GM23338 (cell line): ENCODE data around the gene CYP21A2. TPM values are rescaled to one million over a fixed set of nuclear protein-coding genes. Genes with fewer than 3 reads are reported as not detected.

Experiments
- ATAC-seq: fragments of 200-7000 bp; cut with Tn5 transposase; 3 replicates; pipeline ENCODE4 v1.9.1; 2020
- DNase-seq: peaks from one replicate; pipeline ENCODE4 v3.0.0-alpha.2; 2015; ENCODE audit warnings: low spot score
- H2AFZ ChIP-seq: fragments of 200-600 bp; sonication (generic); 2 replicates; pipeline ENCODE4 v1.8.0; 2016; ENCODE audit warnings: antibody characterized with exemption, mild to moderate bottlenecking, moderate library complexity
- H3F3A ChIP-seq: fragments of 200-600 bp; sonication (generic); replicated peaks from 2 replicates; pipeline ENCODE4 v1.8.0; 2017; ENCODE audit warnings: antibody characterized with exemption, mixed run types, low read depth
- H3K27ac ChIP-seq: fragments of 200-600 bp; sonication (generic); 2 replicates; pipeline ENCODE4 v1.6.1; 2016; ENCODE audit warnings: low read depth
- H3K27me3 ChIP-seq: fragments of 200-600 bp; sonication (generic); 2 replicates; pipeline ENCODE4 v1.8.0; 2016; ENCODE audit warnings: mild to moderate bottlenecking, mixed run types, moderate library complexity; ENCODE audit not compliant: insufficient read depth
- H3K36me3 ChIP-seq: fragments of 200-600 bp; sonication (generic); 2 replicates; pipeline ENCODE4 v1.8.0; 2016; ENCODE audit warnings: mild to moderate bottlenecking; ENCODE audit not compliant: insufficient read depth
- H3K4me1 ChIP-seq: fragments of 200-600 bp; sonication (generic); 2 replicates; pipeline ENCODE4 v1.8.0; 2016; ENCODE audit warnings: mild to moderate bottlenecking, moderate library complexity; ENCODE audit not compliant: insufficient read depth
- H3K4me2 ChIP-seq: fragments of 200-600 bp; sonication (generic); 2 replicates; pipeline ENCODE4 v1.7.1; 2017; ENCODE audit warnings: mixed run types
- H3K4me3 ChIP-seq: fragments of 200-600 bp; sonication (generic); 2 replicates; pipeline ENCODE4 v1.6.1; 2016; ENCODE audit warnings: mixed run types
- H3K79me2 ChIP-seq: fragments of 200-600 bp; sonication (generic); replicated peaks from 2 replicates; pipeline ENCODE4 v1.8.0; 2017; ENCODE audit warnings: mild to moderate bottlenecking; ENCODE audit not compliant: insufficient read depth
- H3K9me2 ChIP-seq: fragments of 200-600 bp; sonication (generic); 2 replicates; pipeline ENCODE4 v1.8.0; 2017; ENCODE audit not compliant: insufficient read depth
- H4K20me1 ChIP-seq: fragments of 200-600 bp; sonication (generic); replicated peaks from 2 replicates; pipeline ENCODE4 v1.8.0; 2017; ENCODE audit warnings: mild to moderate bottlenecking; ENCODE audit not compliant: insufficient read depth
- H3K27ac Mint-ChIP-seq: 2 replicates; pipeline ENCODE4 v1.8.0; 2020; ENCODE audit warnings: inconsistent platforms, mild to moderate bottlenecking, moderate library complexity, mixed read lengths
- H3K27me3 Mint-ChIP-seq: 3 replicates; pipeline ENCODE4 v1.8.0; 2022; ENCODE audit warnings: low read depth, mild to moderate bottlenecking, moderate library complexity, mixed read lengths, inconsistent platforms; ENCODE audit not compliant: insufficient read depth, poor library complexity
- H3K36me3 Mint-ChIP-seq: 3 replicates; pipeline ENCODE4 v1.8.0; 2021; ENCODE audit warnings: low read depth, mild to moderate bottlenecking, inconsistent platforms, moderate library complexity, mixed read lengths
- H3K4me1 Mint-ChIP-seq: 3 replicates; pipeline ENCODE4 v1.8.0; 2020; ENCODE audit warnings: mild to moderate bottlenecking, inconsistent platforms, mixed read lengths
- H3K4me3 Mint-ChIP-seq: 3 replicates; pipeline ENCODE4 v1.8.0; 2021; ENCODE audit warnings: moderate library complexity, mild to moderate bottlenecking, inconsistent platforms, mixed read lengths
- H3K9me3 Mint-ChIP-seq: 3 replicates; pipeline ENCODE4 v1.8.0; 2020; ENCODE audit warnings: moderate library complexity, mild to moderate bottlenecking, inconsistent platforms, mixed read lengths
- CREB1 ChIP-seq: fragments of 250-450 bp; sonication (Bioruptor Pico); IDR thresholded peaks from 2 replicates; pipeline ENCODE4 v1.5.0; 2020; ENCODE audit warnings: low read depth, mild to moderate bottlenecking, moderate library complexity
- EZH2 ChIP-seq: fragments of 200-600 bp; sonication (generic); IDR thresholded peaks from one replicate; pipeline ENCODE4 v1.8.0; 2017; ENCODE audit warnings: antibody characterized with exemption, mild to moderate bottlenecking, low read depth; ENCODE audit not compliant: unreplicated experiment
- EZH2phosphoT487 ChIP-seq: fragments of 200-600 bp; sonication (generic); IDR thresholded peaks from one replicate; pipeline ENCODE4 v1.8.1; 2018; ENCODE audit warnings: antibody characterized with exemption; ENCODE audit not compliant: unreplicated experiment
- JUNB ChIP-seq: IDR thresholded peaks from one replicate; pipeline ENCODE4 v1.6.1; 2016; ENCODE audit warnings: antibody characterized with exemption; ENCODE audit not compliant: unreplicated experiment
- NANOG ChIP-seq: IDR thresholded peaks from 2 replicates; pipeline ENCODE4 v1.6.1; 2016; ENCODE audit warnings: antibody characterized with exemption, borderline replicate concordance
- POLR2AphosphoS5 ChIP-seq: IDR thresholded peaks from 2 replicates; pipeline ENCODE4 v1.6.1; 2016; ENCODE audit warnings: antibody characterized with exemption, low read depth
- REST ChIP-seq: IDR thresholded peaks from one replicate; pipeline ENCODE4 v1.6.1; 2018; ENCODE audit warnings: antibody characterized with exemption; ENCODE audit not compliant: unreplicated experiment
- STAT1 ChIP-seq: IDR thresholded peaks from one replicate; pipeline ENCODE4 v1.6.1; 2016; ENCODE audit warnings: antibody characterized with exemption; ENCODE audit not compliant: unreplicated experiment
- ZNF331 ChIP-seq: fragments of 250-450 bp; sonication (Bioruptor Pico); IDR thresholded peaks from 2 replicates; pipeline ENCODE4 v1.5.0; 2020; ENCODE audit warnings: low read depth, mild to moderate bottlenecking, moderate library complexity
- polyA plus RNA-seq: library from polyadenylated mRNA; unstranded; fragments of >200 nt; fragmentation: Nextera tagmentation; extraction: Ambion mirVana; gene quantifications from 2 replicates; pipeline ENCODE4 v1.2.1, GENCODE V29; 2016
- total RNA-seq: library from RNA; depleted of rRNA; stranded (reverse); fragments of >200 nt; shearing (Covaris generic); gene quantifications from 2 replicates; pipeline ENCODE4 v1.2.3, GENCODE V29; 2014

Gene CYP21A2
- total and polyA plus RNA-seq, 2 experiments from 2014 or later: 0.10 TPM; not detected in 1

- Mint-ChIP-seq H3K27ac (no peak overlapping the region), H3K4me3 (no peak overlapping the region), H3K4me1 (peaks cover 20% of the 10 kb centered on the region), H3K36me3 (no peaks in the 10 kb centered on the region; the same call in 2 of the 3 replicates), H3K27me3 (peaks cover 15% of the 10 kb centered on the region), H3K9me3 (no peaks in the 10 kb centered on the region)
- no peaks in the 10 kb centered on the region for H3K9me2 ChIP-seq
- no peaks in the 10 kb centered on the region for H3F3A ChIP-seq
- H4K20me1 ChIP-seq: no peaks in the 10 kb centered on the region
- no peaks in the 10 kb centered on the region; the same call in 1 of the 2 replicates for H3K4me1 ChIP-seq
- no peak for ATAC-seq
- no peak for DNase-seq
- TF ChIP-seq CREB1 (CRISPR knock-in tag) (no peak), JUNB (no peak), EZH2phosphoT487 (no peak), NANOG (no peak), STAT1 (no peak)
- H3K4me2 ChIP-seq: no peak overlapping the region
- no peaks in the 10 kb centered on the region for H3K79me2 ChIP-seq
- no peak overlapping the region for H3K27ac ChIP-seq
- H3K4me3 ChIP-seq: no peak overlapping the region
- no peaks in the 10 kb centered on the region for H3K27me3 ChIP-seq
- H3K36me3 ChIP-seq: no peaks in the 10 kb centered on the region
- H2AFZ ChIP-seq: no peak overlapping the region
These were observed 35.4 kb downstream of the CYP21A2 start for GRCh38 chr6:32073613-32074012.

DNA sequence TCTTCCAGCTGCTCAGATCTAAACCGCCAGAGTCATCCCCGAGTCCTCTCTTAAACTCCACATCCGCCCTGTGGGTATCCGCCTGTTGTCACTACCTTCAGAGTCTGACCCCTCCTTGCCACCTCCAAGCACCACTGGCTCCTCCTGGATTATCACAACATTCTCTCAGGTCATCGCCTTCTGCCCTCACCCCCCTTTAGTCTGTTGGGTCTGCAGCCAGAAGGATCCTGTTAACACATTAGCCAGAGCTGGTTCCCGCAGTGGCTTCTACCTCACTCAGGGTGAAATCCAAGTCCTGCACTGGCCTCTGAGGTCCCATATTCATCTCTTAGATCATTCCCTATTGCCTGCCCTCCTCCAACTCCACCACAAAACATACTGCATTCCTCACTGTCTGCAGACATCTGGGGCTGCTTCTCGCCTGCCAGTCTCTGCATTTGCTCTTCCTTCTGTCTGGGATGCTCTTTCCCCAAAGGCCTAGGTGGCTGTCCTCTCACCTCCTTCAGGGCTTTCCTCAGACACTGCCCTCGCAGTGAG, 36.8 kb downstream of the CYP21A2 start:
- H3K4me3 Mint-ChIP-seq: no peak overlapping the region
- H3K4me1 Mint-ChIP-seq: peaks cover 20% of the 10 kb centered on the region

More for the DNA sequence above, 36.8 kb downstream of the CYP21A2 start:
- no peak for TF ChIP-seq CREB1 (CRISPR knock-in tag)
- no peak for TF ChIP-seq POLR2AphosphoS5
- no peak for TF ChIP-seq REST
- TF ChIP-seq EZH2: no peak
- no peak for TF ChIP-seq ZNF331 (CRISPR knock-in tag)
- no peak overlapping the region for H3K27ac Mint-ChIP-seq
- Histone ChIP-seq H3K36me3 (no peaks in the 10 kb centered on the region), H3K4me2 (no peak overlapping the region), H3K27ac (no peak overlapping the region), H3K27me3 (no peaks in the 10 kb centered on the region), H2AFZ (no peak overlapping the region), H3K4me1 (no peaks in the 10 kb centered on the region; the same call in 1 of the 2 replicates), H3K9me2 (no peaks in the 10 kb centered on the region), H4K20me1 (no peaks in the 10 kb centered on the region), H3K4me3 (no peak overlapping the region), H3F3A (no peaks in the 10 kb centered on the region), H3K79me2 (no peaks in the 10 kb centered on the region)
- H3K27me3 Mint-ChIP-seq: peaks cover 13% of the 10 kb centered on the region
- H3K36me3 Mint-ChIP-seq: no peaks in the 10 kb centered on the region; the same call in 2 of the 3 replicates
- no peak for DNase-seq
- ATAC-seq: no peak
- H3K9me3 Mint-ChIP-seq: no peaks in the 10 kb centered on the region
